H1 (cell line): ENCODE results near the gene SMIM29. TPM values are rescaled to one million over a fixed set of nuclear protein-coding genes. Genes with fewer than 3 reads are reported as not detected.

Experiments
- JUN ChIP-seq: IDR thresholded peaks from 2 replicates; pipeline ENCODE4 v1.6.1; 2011; ENCODE audit warnings: low read depth, mild to moderate bottlenecking, improper control_type of control experiment, low read length
- NANOG ChIP-seq: IDR thresholded peaks from 2 replicates; pipeline ENCODE4 v1.6.1; 2011; ENCODE audit warnings: low read length, low read depth, mild to moderate bottlenecking, inconsistent platforms; ENCODE audit not compliant: insufficient read depth, poor library complexity, severe bottlenecking
- polyA plus RNA-seq, 7 experiments: library from polyadenylated mRNA; depleted of rRNA in 3 of 7; stranded (reverse) in 5 of 7; unstranded in 2 of 7; fragments of >200 nt in 5 of 7; fragments of 200-250 nt in 2 of 7; gene quantifications; 1 replicate in 5 of 7; 2 replicates in 1 of 7; 4 replicates in 1 of 7; pipeline versions ENCODE4 v1.2.1 to v1.2.3, GENCODE V29; 2011 to 2013; ENCODE audit warnings: missing spikeins in 2 of 7, mixed read lengths in 2 of 7
- total RNA-seq: library from RNA; stranded (reverse); fragmentation: NEBNext Ultra II Directional; extraction: Animal tissue kit (Norgen Biotek cat#: 25700); gene quantifications from 2 replicates; pipeline ENCODE4 v1.2.1, GENCODE V29; 2021

The SMIM29 gene
- total and polyA plus RNA-seq, 2 of the 8 experiments (the other 6 are each of a cell fraction or from before 2014, with no cell fraction given), result 7.0 to 22.4 TPM

DNA sequence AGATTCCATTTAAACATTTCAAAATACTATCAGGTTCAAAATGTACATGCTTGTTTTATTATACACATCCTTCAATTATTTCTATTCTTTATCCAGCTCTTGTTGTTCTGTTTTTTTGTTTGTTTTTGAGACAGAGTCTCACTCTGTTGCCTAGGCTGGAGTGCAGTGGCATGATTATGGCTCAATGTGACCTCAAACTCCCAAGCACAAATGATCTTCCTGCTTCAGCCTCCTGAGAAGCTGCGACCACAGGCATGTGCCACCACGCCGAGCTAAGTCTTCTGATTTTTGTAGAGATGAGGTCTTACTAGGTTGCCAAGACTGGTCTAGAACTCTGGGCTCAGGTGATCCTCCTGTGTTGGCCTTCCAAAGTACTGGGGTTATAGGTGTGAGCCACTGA is 44.1 kb upstream of the SMIM29 start (continued):
- no peak for TF ChIP-seq JUN
- TF ChIP-seq NANOG, result no peak
